ENCODE measurements around the gene RALGPS2.

Gene RALGPS2

DNA sequence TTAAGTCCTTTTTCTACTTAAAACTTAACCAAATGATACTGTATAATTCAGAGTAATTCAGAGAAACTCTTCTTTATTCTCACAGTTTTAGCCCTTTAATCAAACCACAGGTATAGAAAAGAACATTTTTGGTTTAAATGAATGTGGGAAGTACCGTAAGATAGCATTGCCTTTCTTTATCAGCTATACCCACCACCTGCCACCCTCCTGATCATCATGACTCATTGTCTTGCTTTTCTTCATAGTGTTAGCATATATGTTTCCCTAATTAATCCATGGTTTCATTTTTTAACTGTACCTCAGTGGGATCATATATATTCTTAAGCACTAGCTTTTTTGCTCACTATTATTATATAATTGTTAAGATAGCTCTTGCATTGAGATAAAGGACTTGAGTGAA is 173.4 kb downstream of the RALGPS2 start:
- TF ChIP-seq, protein P1, sequence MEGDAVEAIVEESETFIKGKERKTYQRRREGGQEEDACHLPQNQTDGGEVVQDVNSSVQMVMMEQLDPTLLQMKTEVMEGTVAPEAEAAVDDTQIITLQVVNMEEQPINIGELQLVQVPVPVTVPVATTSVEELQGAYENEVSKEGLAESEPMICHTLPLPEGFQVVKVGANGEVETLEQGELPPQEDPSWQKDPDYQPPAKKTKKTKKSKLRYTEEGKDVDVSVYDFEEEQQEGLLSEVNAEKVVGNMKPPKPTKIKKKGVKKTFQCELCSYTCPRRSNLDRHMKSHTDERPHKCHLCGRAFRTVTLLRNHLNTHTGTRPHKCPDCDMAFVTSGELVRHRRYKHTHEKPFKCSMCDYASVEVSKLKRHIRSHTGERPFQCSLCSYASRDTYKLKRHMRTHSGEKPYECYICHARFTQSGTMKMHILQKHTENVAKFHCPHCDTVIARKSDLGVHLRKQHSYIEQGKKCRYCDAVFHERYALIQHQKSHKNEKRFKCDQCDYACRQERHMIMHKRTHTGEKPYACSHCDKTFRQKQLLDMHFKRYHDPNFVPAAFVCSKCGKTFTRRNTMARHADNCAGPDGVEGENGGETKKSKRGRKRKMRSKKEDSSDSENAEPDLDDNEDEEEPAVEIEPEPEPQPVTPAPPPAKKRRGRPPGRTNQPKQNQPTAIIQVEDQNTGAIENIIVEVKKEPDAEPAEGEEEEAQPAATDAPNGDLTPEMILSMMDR (IDR thresholded peaks at IDR 0.05; ENCODE audit: low read depth, low read length) = no peak

DNA sequence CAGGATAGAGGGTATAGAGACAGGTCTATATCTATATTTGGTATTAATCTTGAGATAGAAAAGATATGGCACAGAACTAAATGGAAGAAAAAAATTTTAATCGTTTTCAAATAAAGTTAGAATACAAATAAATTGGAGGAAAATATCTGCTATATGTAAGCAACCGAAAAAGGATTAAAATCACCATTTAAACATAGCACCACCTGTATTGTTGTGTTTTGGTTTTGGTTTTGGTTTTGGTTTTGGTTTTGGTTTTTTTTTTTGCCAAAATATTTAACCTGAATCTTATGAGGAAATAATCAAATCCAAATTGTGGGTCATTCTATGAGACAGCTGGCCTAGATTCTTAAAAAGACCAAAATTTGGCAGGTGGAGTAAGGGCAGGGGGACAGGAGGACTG is 174.4 kb downstream of the RALGPS2 start:
- no peak overlapping the region for H3K4me3 ChIP-seq (replicated peaks in 1 of 2; ENCODE audit: low read depth in 2 of 2, low read length in 2 of 2)

More for the DNA sequence above, 173.4 kb downstream of the RALGPS2 start:
- no peak for DNase-seq (ENCODE audit: low read depth in 2 of 2)
- no peak overlapping the region for H3K4me3 ChIP-seq (replicated peaks in 1 of 2; ENCODE audit: low read depth in 2 of 2, low read length in 2 of 2)

DNA sequence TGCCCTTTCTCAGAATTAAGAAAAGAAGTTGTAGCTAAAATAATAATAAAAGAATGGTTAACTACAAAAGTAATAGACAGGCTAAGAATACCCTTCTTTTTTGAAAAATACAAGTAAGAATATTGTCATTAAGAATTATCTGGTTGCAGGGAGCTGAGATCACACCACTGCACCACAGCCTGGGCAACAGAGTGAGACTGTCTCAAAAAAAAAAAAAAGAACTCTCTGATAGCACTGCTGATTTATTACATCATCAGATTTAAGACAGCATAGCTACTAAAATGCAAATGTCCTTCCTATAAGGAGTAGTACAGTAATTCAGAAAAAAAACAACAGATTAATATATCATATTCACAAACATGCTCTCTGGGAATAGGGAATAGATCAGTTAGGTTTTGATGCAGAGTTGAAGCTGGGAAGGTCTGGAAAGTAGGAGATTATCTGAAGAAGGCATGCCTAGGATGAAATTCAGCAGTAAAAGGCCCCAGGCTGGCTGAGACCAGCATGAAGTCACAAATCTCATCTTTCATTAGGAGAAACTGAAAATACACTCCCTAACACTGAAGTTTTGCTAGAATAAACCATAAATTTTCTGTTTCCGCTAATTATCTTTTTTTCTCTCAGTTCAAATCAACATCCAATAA is 176.6 kb downstream of the RALGPS2 start:
- H3K4me3 ChIP-seq (replicated peaks in 1 of 2; ENCODE audit: low read depth in 2 of 2, low read length in 2 of 2) = no peak overlapping the region
- no peak for DNase-seq (ENCODE audit: low read depth in 2 of 2)
- TF ChIP-seq, protein P1 (IDR thresholded peaks at IDR 0.05; ENCODE audit: low read depth, low read length) = no peak

More for the DNA sequence above, 174.4 kb downstream of the RALGPS2 start:
- no peak for DNase-seq (ENCODE audit: low read depth in 2 of 2)
- TF ChIP-seq, protein P1 (IDR thresholded peaks at IDR 0.05; ENCODE audit: low read depth, low read length) = no peak

DNA sequence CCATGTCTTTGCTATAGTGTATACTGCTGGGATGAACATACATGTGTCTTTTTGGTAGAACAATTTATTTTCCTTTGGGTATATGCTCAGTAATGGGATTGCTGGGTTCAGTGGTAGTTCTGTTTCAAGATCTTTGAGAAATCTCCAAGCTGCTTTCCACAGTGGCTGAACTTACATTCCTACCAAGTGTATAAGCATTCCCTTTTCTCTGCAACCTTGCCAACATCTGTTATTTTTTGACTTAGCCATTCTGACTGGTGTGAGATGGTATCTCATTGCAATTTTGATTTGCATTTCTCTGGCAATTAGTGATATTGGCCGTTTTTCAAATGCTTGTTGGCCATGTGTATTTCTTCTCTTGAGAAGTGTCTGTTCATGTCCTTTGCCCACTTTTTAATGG is 183.3 kb downstream of the RALGPS2 start:
- peak; percentile 28 to 59 for DNase-seq (ENCODE audit: low read depth in 2 of 2)
- TF ChIP-seq, protein P1 (IDR thresholded peaks at IDR 0.05; ENCODE audit: low read depth, low read length) = no peak
- no peak overlapping the region for H3K4me3 ChIP-seq (replicated peaks in 1 of 2; ENCODE audit: low read depth in 2 of 2, low read length in 2 of 2)

DNA sequence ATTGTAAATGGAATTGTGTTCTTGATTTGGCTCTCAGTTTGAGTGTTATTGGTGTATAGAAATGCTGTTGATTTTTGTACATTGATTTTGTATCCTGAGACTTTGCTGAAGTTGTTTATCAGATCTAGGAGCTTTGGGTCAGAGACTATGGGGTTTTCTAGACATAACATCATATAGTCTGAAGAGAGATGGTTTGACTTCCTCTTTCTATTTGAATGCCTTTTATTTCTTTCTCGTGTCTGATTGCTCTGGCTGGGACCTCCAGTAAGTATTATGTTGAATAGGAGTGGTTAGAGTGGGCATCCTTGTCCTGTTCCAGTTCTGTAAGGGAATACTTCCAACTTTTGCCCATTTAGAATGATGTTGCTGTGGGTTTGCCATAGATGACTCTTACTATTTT is 185.0 kb downstream of the RALGPS2 start:
- TF ChIP-seq, protein P1 (IDR thresholded peaks at IDR 0.05; ENCODE audit: low read depth, low read length) = no peak
- DNase-seq (ENCODE audit: low read depth in 2 of 2) = no peak
- H3K4me3 ChIP-seq (replicated peaks in 1 of 2; ENCODE audit: low read depth in 2 of 2, low read length in 2 of 2) = no peak overlapping the region

DNA sequence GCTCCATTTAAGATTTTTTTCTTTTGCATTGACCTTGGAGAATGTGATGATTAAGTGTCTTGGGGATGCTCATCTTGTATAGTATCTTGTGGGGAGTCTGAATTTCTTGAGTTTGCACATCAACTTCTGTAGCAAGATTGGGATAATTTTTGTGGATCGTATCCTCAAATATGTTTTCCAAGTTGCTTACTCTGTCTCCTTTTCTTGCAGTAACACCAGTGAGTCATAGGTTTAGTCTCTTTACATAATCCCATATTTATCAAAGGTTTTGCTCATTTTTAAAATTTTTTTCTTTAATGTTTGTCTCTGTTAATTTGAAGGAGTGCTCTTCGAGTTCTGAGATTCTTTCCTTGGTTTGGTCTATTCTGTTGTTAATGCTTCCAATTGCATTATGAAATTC is 187.6 kb downstream of the RALGPS2 start:
- DNase-seq (ENCODE audit: low read depth in 2 of 2) = no peak
- TF ChIP-seq, protein P1 (IDR thresholded peaks at IDR 0.05; ENCODE audit: low read depth, low read length) = no peak
- H3K4me3 ChIP-seq (replicated peaks in 1 of 2; ENCODE audit: low read depth in 2 of 2, low read length in 2 of 2) = no peak overlapping the region

Measured in cardiac fibroblast (primary cell).